IMR-90 (cell line): Measurements from ENCODE around the gene PHB1. TPM values are rescaled to one million over a fixed set of nuclear protein-coding genes. Genes with fewer than 3 reads are reported as not detected.

ENCODE experiments used
- ATAC-seq: fragments of 200-7000 bp; cut with Tn5 transposase; 2 replicates; pipeline ENCODE4 v1.9.1; 2020; ENCODE audit warnings: low read depth, mild to moderate bottlenecking, moderate library complexity
- BruUV-seq: library from RNA; stranded (reverse); fragments of 400-500 nt; replicated peaks from 2 replicates; lab custom pipeline; 2021; lab: Mats Ljungman, UMichigan
- CTCF ChIA-PET: fragments of 300-600 bp; formaldehyde crosslinking; extraction: SDS; loops from one replicate; lab custom pipeline; 2021; ENCODE audit warnings: antibody characterized with exemption; lab: Yijun Ruan, JAX
- POLR2A ChIA-PET: fragments of 300-600 bp; sonication (Branson Sonifier 250); formaldehyde crosslinking; loops from one replicate; lab custom pipeline; 2022; ENCODE audit warnings: antibody characterized with exemption; ENCODE audit not compliant: unreplicated experiment; lab: Charles Lee
- DNase-seq: peaks from one replicate; pipeline ENCODE4 v3.0.0; 2013
- H2AFZ ChIP-seq: replicated peaks from 2 replicates; pipeline ENCODE3; 2013; ENCODE audit warnings: low read length, mild to moderate bottlenecking; ENCODE audit not compliant: poor library complexity
- H2AK5ac ChIP-seq: 2 replicates; pipeline ENCODE4 v1.6.1; 2013; ENCODE audit warnings: low read depth, low read length, inconsistent platforms
- H2AK9ac ChIP-seq: replicated peaks from 2 replicates; pipeline ENCODE3; 2013; ENCODE audit warnings: mild to moderate bottlenecking, low read depth, low read length, moderate library complexity; ENCODE audit not compliant: poor library complexity
- H2BK120ac ChIP-seq: 2 replicates; pipeline ENCODE4 v1.6.1; 2013; ENCODE audit warnings: low read depth, low read length, inconsistent platforms
- H2BK15ac ChIP-seq: 3 replicates; pipeline ENCODE4 v1.6.1; 2013; ENCODE audit warnings: low read depth, low read length, inconsistent platforms
- H2BK20ac ChIP-seq: 2 replicates; pipeline ENCODE4 v1.6.1; 2013; ENCODE audit warnings: low read depth, mild to moderate bottlenecking, inconsistent platforms, low read length, moderate library complexity
- H2BK5ac ChIP-seq: 2 replicates; pipeline ENCODE4 v1.6.1; 2013; ENCODE audit warnings: mild to moderate bottlenecking, low read depth, low read length, inconsistent platforms; ENCODE audit not compliant: poor library complexity, severe bottlenecking
- H3K14ac ChIP-seq: replicated peaks from 2 replicates; pipeline ENCODE4 v1.6.1; 2013; ENCODE audit warnings: low read depth, low read length, inconsistent platforms
- H3K18ac ChIP-seq: 2 replicates; pipeline ENCODE4 v1.6.1; 2013; ENCODE audit warnings: low read depth, low read length, control low read depth
- H3K23ac ChIP-seq: 2 replicates; pipeline ENCODE4 v1.6.1; 2013; ENCODE audit warnings: low read depth, low read length, inconsistent platforms
- H3K27ac ChIP-seq: 2 replicates; pipeline ENCODE4 v1.5.1; 2013; ENCODE audit warnings: mild to moderate bottlenecking, control low read depth, low read length; ENCODE audit not compliant: insufficient read depth
- H3K27me3 ChIP-seq: 2 replicates; pipeline ENCODE4 v1.6.1; 2013; ENCODE audit warnings: low read length; ENCODE audit not compliant: control insufficient read depth, insufficient read depth
- H3K36me3 ChIP-seq: 2 replicates; pipeline ENCODE4 v1.6.1; 2013; ENCODE audit warnings: low read length, mixed read lengths; ENCODE audit not compliant: control insufficient read depth, insufficient read depth
- H3K4ac ChIP-seq: 2 replicates; pipeline ENCODE4 v1.6.1; 2013; ENCODE audit warnings: low read depth, low read length, inconsistent platforms
- H3K4me1 ChIP-seq: 2 replicates; pipeline ENCODE4 v1.6.1; 2013; ENCODE audit warnings: low read length, mixed read lengths; ENCODE audit not compliant: control insufficient read depth, insufficient read depth
- H3K4me2 ChIP-seq: 2 replicates; pipeline ENCODE4 v1.6.1; 2013; ENCODE audit warnings: low read depth, mild to moderate bottlenecking, control low read depth, low read length, moderate library complexity
- H3K4me3 ChIP-seq: 2 replicates; pipeline ENCODE4 v1.5.1; 2013; ENCODE audit warnings: low read depth, mild to moderate bottlenecking, control low read depth, low read length, moderate library complexity; ENCODE audit not compliant: insufficient read depth
- H3K56ac ChIP-seq: 2 replicates; pipeline ENCODE4 v1.6.1; 2013; ENCODE audit warnings: low read length, inconsistent platforms; ENCODE audit not compliant: insufficient read depth; ENCODE audit errors: extremely low read depth
- H3K79me1 ChIP-seq, 2 experiments: 2 replicates each; pipeline ENCODE4 v1.6.1; 2013; ENCODE audit warnings: low read length in 2 of 2, inconsistent platforms in 1 of 2, low read depth in 1 of 2
- H3K9ac ChIP-seq: 2 replicates; pipeline ENCODE4 v1.6.1; 2013; ENCODE audit warnings: low read depth, low read length, control low read depth
- H3K9me1 ChIP-seq: 2 replicates; pipeline ENCODE4 v1.6.1; 2013; ENCODE audit warnings: low read length, inconsistent platforms; ENCODE audit not compliant: insufficient read depth
- H3K9me3 ChIP-seq: 2 replicates; pipeline ENCODE4 v1.6.1; 2013; ENCODE audit warnings: low read length; ENCODE audit not compliant: control insufficient read depth, insufficient read depth
- H4K20me1 ChIP-seq: 2 replicates; pipeline ENCODE4 v1.6.1; 2013; ENCODE audit warnings: low read length, inconsistent platforms; ENCODE audit not compliant: insufficient read depth
- H4K5ac ChIP-seq: 2 replicates; pipeline ENCODE4 v1.6.1; 2013; ENCODE audit warnings: mild to moderate bottlenecking, low read depth, low read length, control low read depth
- H4K8ac ChIP-seq, 2 experiments: 2 replicates each; pipeline ENCODE4 v1.6.1; 2013; ENCODE audit warnings: low read depth in 2 of 2, low read length in 2 of 2, control low read depth in 1 of 2, inconsistent platforms in 1 of 2
- H4K91ac ChIP-seq: 2 replicates; pipeline ENCODE4 v1.6.1; 2013; ENCODE audit warnings: low read depth, low read length, inconsistent platforms; ENCODE audit not compliant: insufficient read depth
- BHLHE40 ChIP-seq: fragments of 150-350 bp; IDR thresholded peaks from 2 replicates; pipeline ENCODE4 v1.6.1; 2016; ENCODE audit warnings: mild to moderate bottlenecking, low read depth, low read length
- CHD1 ChIP-seq: IDR thresholded peaks from 2 replicates; pipeline ENCODE4 v1.6.1; 2012; ENCODE audit warnings: low read depth, low read length, improper control_type of control experiment
- MAZ ChIP-seq: IDR thresholded peaks from 2 replicates; pipeline ENCODE4 v1.6.1; 2012; ENCODE audit warnings: low read depth, mild to moderate bottlenecking, low read length, improper control_type of control experiment, moderate library complexity, borderline replicate concordance
- MXI1 ChIP-seq: IDR thresholded peaks from 2 replicates; pipeline ENCODE4 v1.6.1; 2012; ENCODE audit warnings: low read depth, mild to moderate bottlenecking, low read length, moderate library complexity, borderline replicate concordance
- NFE2L2 ChIP-seq: fragments of 150-350 bp; IDR thresholded peaks from 2 replicates; pipeline ENCODE4 v1.6.1; 2016; ENCODE audit warnings: low read depth, mild to moderate bottlenecking, low read length
- POLR2A ChIP-seq: IDR thresholded peaks from 2 replicates; pipeline ENCODE4 v1.6.1; 2012; ENCODE audit warnings: mild to moderate bottlenecking, low read depth, low read length
- RAD21 ChIP-seq: IDR thresholded peaks from 2 replicates; pipeline ENCODE4 v1.6.1; 2012; ENCODE audit warnings: low read length, improper control_type of control experiment
- RCOR1 ChIP-seq: IDR thresholded peaks from 2 replicates; pipeline ENCODE4 v1.6.1; 2012; ENCODE audit warnings: mild to moderate bottlenecking, low read length, improper control_type of control experiment; ENCODE audit not compliant: insufficient replicate concordance
- RFX5 ChIP-seq: IDR thresholded peaks from 2 replicates; pipeline ENCODE4 v1.8.0; 2012; ENCODE audit warnings: low read depth, mild to moderate bottlenecking, low read length, moderate library complexity
- SMC3 ChIP-seq: fragments of 150-350 bp; IDR thresholded peaks from 2 replicates; pipeline ENCODE4 v1.6.1; 2016; ENCODE audit warnings: low read depth, mild to moderate bottlenecking, antibody characterized with exemption, low read length, moderate library complexity
- WGBS, 2 experiments: methylation state at CpG; one replicate each; pipeline versions ENCODE4 v1.1.5 to v1.1.7; 2013; ENCODE audit warnings: missing lambda C conversion rate in 2 of 2; ENCODE audit not compliant: insufficient read length in 1 of 2; ENCODE audit errors: extremely low coverage in 2 of 2; 5-methylcytosine and 5-hydroxymethylcytosine counted together
- dilution Hi-C: fragments of 300-500 bp; cut with HindIII; formaldehyde crosslinking; loops from one replicate; pipeline ENCODE4 v1.14.3; 2018; ENCODE audit warnings: low sequenced_read_pairs; ENCODE audit not compliant: unreplicated experiment
- in situ Hi-C: fragments of 300-500 bp; cut with MboI; formaldehyde crosslinking; loops from 3 replicates; pipeline ENCODE4 v1.14.3; 2019; ENCODE audit warnings: low sequenced_read_pairs, inconsistent platforms, mixed read lengths
- intact Hi-C: fragments of 100-400 bp; cut with micrococcal nuclease; formaldehyde crosslinking; loops from 2 replicates; pipeline ENCODE4 v1.10.0; 2022
- polyA plus RNA-seq, 3 experiments: library from polyadenylated mRNA; depleted of rRNA; stranded (reverse); fragments of >200 nt; gene quantifications; 2 replicates each; pipeline ENCODE4 v1.2.3, GENCODE V29; 2012; ENCODE audit warnings: low replicate concordance in 1 of 3
- total RNA-seq: library from RNA; depleted of rRNA; stranded (reverse); fragments of >200 nt; gene quantifications from 2 replicates; pipeline ENCODE4 v1.2.3, GENCODE V29; 2012
- TF ChIP-seq, protein P1 (sequence below): fragments of 150-350 bp; IDR thresholded peaks from 2 replicates; pipeline ENCODE4 v1.6.1; 2017; ENCODE audit warnings: mild to moderate bottlenecking, antibody characterized with exemption, low read length, low read depth
- TF ChIP-seq, protein P2 (sequence below): fragments of 150-350 bp; IDR thresholded peaks from 2 replicates; pipeline ENCODE4 v1.6.1; 2016; ENCODE audit warnings: low read depth, mild to moderate bottlenecking, low read length, moderate library complexity, borderline replicate concordance
- TF ChIP-seq, protein P3 (sequence below): conservative IDR thresholded peaks from 2 replicates; pipeline ENCODE4 v1.5.1; 2012; ENCODE audit warnings: mild to moderate bottlenecking, low read depth, low read length, improper control_type of control experiment

The PHB1 gene
- total and polyA plus RNA-seq, 2 of the 4 experiments (the other 2 are of a cell fraction) = 283 to 294 TPM

- Histone ChIP-seq H4K91ac (0 out of 2 replicates have a peak overlapping the region, but pooled peaks have one; percentile 10), H3K4ac (no peak overlapping the region; the same call in 1 of the 2 replicates), H3K4me2 (no peak overlapping the region), H2BK20ac (no peak overlapping the region), H3K27me3 (peaks cover 19% of the 10 kb centered on the region), H4K20me1 (no peaks in the 10 kb centered on the region), H2AFZ (peak overlapping the region; percentile 72), H3K23ac (no peak overlapping the region), H3K14ac (no peak overlapping the region), H2BK5ac (no peak overlapping the region), H3K4me1 (peaks cover 6% of the 10 kb centered on the region), H3K18ac (no peak overlapping the region), H3K9ac (no peak overlapping the region), H2BK120ac (no peak overlapping the region), H3K9me1 (peaks cover 3% of the 10 kb centered on the region; the same call in 1 of the 2 replicates), H2BK15ac (no peak overlapping the region), H3K9me3 (no peaks in the 10 kb centered on the region), H2AK9ac (peak overlapping the region; percentile 48), H3K56ac (no peak overlapping the region), H3K79me1 (no peaks in the 10 kb centered on the region), H3K36me3 (no peaks in the 10 kb centered on the region), H4K8ac (no peak overlapping the region), H2AK5ac (no peak overlapping the region), H4K5ac (no peak overlapping the region), H3K27ac (no peak overlapping the region), H3K4me3 (no peak overlapping the region)
- 68% methylated on average over 3 of the region's 5 CpGs; no CpG with 5 or more reads in 1 of the 2 experiments for WGBS, 2 experiments
- no TSS peak for BruUV-seq
- intact Hi-C loops = no loop called here
- no peak for ATAC-seq
- ChIA-PET CTCF (no interaction called here), POLR2A (no interaction called here)
- DNase-seq = peak; percentile 29
- in situ Hi-C loops = no loop called here
- dilution Hi-C loops = no loop called here
- TF ChIP-seq MAZ = no peak
- TF ChIP-seq BHLHE40 = no peak
- no peak for TF ChIP-seq SMC3
- TF ChIP-seq RCOR1 = no peak
- TF ChIP-seq, protein P1, sequence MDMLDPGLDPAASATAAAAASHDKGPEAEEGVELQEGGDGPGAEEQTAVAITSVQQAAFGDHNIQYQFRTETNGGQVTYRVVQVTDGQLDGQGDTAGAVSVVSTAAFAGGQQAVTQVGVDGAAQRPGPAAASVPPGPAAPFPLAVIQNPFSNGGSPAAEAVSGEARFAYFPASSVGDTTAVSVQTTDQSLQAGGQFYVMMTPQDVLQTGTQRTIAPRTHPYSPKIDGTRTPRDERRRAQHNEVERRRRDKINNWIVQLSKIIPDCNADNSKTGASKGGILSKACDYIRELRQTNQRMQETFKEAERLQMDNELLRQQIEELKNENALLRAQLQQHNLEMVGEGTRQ = no peak
- TF ChIP-seq, protein P2, sequence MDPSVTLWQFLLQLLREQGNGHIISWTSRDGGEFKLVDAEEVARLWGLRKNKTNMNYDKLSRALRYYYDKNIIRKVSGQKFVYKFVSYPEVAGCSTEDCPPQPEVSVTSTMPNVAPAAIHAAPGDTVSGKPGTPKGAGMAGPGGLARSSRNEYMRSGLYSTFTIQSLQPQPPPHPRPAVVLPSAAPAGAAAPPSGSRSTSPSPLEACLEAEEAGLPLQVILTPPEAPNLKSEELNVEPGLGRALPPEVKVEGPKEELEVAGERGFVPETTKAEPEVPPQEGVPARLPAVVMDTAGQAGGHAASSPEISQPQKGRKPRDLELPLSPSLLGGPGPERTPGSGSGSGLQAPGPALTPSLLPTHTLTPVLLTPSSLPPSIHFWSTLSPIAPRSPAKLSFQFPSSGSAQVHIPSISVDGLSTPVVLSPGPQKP = no peak
- TF ChIP-seq RAD21 = no peak
- no peak for TF ChIP-seq NFE2L2
- no peak for TF ChIP-seq CHD1
- TF ChIP-seq, protein P3, sequence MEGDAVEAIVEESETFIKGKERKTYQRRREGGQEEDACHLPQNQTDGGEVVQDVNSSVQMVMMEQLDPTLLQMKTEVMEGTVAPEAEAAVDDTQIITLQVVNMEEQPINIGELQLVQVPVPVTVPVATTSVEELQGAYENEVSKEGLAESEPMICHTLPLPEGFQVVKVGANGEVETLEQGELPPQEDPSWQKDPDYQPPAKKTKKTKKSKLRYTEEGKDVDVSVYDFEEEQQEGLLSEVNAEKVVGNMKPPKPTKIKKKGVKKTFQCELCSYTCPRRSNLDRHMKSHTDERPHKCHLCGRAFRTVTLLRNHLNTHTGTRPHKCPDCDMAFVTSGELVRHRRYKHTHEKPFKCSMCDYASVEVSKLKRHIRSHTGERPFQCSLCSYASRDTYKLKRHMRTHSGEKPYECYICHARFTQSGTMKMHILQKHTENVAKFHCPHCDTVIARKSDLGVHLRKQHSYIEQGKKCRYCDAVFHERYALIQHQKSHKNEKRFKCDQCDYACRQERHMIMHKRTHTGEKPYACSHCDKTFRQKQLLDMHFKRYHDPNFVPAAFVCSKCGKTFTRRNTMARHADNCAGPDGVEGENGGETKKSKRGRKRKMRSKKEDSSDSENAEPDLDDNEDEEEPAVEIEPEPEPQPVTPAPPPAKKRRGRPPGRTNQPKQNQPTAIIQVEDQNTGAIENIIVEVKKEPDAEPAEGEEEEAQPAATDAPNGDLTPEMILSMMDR = no peak
- no peak for TF ChIP-seq RFX5
- TF ChIP-seq MXI1 = no peak
- TF ChIP-seq POLR2A = no peak
These were observed 39.4 kb upstream of the PHB1 start for GRCh38 chr17:49454050-49454449.
